OCI-LY3 (cell line): ENCODE data around the gene ARHGAP28.

Experiments
- CTCF ChIP-seq: fragments of 200-600, 300-600 bp; sonication (generic); IDR thresholded peaks from 2 replicates; pipeline ENCODE4 v1.5.1; 2014; ENCODE audit warnings: antibody characterized with exemption, low read length, low read depth
- EZH2phosphoT487 ChIP-seq: fragments of 200-600 bp; shearing (Covaris generic); IDR thresholded peaks from 2 replicates; pipeline ENCODE4 v1.6.1; 2018; ENCODE audit warnings: antibody characterized with exemption, mixed run types, low read depth

- TF ChIP-seq CTCF (no peak), EZH2phosphoT487 (no peak)
Observed at GRCh38 chr18:6751222-6751621, 21.7 kb downstream of the ARHGAP28 start.
